ENCODE results near the gene ABI3BP.

DNA sequence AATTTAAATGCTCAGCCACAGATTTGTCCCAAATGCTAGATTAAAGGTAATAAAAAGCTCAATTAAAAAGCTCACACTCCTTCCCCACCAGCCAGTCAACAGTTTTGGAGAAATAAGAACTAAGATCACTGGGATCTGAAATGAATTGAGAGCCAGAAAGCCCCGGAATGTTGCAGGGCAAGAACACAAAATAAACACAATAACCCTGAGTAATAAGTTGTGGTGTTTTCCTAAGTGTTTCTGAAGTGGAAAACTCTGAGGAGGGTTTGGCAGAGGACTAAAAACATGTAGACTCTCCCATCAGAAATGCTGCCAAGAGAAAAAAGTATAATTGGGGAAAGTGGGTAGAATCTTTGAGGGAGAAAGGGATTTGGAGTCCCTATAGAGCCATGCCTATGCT is 127.8 kb downstream of the ABI3BP start:
- TF ChIP-seq POLR2A (IDR thresholded peaks at IDR 0.05): no peak
- TF ChIP-seq, protein P1, sequence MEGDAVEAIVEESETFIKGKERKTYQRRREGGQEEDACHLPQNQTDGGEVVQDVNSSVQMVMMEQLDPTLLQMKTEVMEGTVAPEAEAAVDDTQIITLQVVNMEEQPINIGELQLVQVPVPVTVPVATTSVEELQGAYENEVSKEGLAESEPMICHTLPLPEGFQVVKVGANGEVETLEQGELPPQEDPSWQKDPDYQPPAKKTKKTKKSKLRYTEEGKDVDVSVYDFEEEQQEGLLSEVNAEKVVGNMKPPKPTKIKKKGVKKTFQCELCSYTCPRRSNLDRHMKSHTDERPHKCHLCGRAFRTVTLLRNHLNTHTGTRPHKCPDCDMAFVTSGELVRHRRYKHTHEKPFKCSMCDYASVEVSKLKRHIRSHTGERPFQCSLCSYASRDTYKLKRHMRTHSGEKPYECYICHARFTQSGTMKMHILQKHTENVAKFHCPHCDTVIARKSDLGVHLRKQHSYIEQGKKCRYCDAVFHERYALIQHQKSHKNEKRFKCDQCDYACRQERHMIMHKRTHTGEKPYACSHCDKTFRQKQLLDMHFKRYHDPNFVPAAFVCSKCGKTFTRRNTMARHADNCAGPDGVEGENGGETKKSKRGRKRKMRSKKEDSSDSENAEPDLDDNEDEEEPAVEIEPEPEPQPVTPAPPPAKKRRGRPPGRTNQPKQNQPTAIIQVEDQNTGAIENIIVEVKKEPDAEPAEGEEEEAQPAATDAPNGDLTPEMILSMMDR (IDR thresholded peaks at IDR 0.05): no peak
